HG03571 (cell line): Measurements from ENCODE around the gene BLVRA.
"Not testable (repeated sequence)": the region's sequence is repeated elsewhere in the genome, so short reads cannot be mapped to it uniquely, and the experiment has no call there.

ENCODE experiments used
- ATAC-seq: cut with Tn5 transposase; IDR thresholded peaks from one replicate; pipeline ENCODE4 v1.9.1; 2021; ENCODE audit not compliant: unreplicated experiment

The BLVRA gene

DNA sequence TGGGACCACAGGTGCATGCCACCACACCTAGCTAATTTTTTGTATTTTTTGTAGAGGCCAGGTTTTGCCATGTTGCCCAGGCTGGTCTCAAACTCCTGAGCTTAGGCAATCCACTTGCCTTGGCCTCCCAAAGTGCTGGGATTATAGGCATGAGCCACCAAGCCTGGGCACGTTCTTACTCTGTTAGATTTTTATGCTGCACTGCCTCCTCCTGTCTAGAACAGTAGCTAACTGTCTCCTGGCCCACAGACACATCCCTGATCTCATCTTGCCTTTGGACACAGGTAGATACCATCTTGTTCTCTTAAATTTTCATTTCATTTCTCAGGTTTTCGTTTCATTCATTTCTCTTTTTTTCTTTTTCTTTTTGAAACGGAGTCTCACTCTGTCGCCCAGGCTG, 41.1 kb downstream of the BLVRA start:
- ATAC-seq: no peak

DNA sequence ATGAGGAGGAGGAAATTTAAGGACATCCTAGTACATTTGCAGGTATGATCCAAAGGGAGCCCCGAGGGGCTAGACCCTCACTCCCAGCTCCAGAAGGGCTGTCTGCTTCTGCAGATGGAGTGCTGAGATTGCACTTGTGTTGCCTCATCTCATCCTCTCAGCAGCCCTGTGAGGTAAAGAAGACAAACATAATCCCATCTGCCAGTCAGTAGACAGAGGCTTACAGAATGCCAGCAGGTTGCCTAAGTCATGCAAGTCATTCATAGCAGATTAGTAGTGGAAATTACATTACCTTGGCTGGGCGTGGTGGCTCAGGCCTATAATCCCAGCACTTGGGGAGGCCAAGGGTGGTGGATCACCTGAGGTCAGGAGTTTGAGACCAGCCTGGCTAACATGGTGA, 45.4 kb downstream of the BLVRA start:
- no peak for ATAC-seq

DNA sequence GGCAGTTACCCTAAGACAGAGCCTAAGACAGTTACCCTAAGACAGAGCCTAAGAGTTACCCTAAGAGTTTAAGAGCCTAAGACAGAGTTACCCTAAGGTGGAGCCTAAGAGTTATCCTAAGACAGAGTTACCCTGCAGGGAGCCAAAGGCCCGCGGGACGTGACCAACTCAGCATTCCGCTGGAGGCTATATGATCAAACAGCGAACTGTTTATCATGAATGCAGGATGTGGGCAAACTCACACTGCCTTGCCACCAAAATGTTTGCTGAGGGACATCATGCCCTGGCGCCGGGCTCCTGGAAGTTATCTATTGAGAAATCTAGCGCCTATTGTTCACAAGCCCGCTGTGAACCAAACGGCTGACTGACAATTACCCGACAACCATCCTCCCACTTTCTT, 49.9 kb downstream of the BLVRA start:
- no peak for ATAC-seq

DNA sequence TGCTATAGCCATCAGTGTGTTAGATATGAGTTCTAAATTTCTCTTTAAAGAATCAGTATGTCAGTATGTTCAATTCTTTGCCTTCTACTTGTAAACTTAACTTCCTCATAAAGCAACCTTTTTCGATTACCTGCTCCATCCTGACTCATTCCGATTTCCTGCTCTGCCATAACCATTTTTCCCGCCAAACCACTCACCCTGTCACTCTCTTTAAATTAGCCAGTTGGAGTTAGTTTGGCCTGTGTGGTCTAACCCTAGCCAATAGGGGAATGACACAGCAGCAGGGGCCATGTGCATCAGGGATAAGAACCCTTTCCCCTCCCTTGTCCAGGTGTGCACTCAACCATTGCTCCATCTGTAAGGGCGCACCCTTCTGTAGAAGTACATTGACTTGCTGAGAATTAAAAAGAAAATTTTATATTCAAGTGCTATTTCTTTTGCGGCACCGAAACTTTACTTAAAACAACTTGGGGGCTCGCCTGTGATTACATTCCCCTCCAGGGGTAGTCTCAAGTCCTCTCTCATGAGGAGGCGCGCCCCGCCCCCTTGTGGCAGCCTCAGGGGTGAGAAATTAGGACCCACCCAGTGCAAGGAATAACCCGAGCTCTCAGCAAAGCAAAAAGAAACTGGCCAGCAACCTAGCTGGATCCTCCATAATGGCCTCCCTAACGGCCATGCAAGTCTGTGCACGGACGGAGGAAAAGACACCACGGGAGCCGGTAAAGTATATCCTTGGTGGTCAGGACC, 51.9 kb downstream of the BLVRA start:
- ATAC-seq: not testable (repeated sequence)

DNA sequence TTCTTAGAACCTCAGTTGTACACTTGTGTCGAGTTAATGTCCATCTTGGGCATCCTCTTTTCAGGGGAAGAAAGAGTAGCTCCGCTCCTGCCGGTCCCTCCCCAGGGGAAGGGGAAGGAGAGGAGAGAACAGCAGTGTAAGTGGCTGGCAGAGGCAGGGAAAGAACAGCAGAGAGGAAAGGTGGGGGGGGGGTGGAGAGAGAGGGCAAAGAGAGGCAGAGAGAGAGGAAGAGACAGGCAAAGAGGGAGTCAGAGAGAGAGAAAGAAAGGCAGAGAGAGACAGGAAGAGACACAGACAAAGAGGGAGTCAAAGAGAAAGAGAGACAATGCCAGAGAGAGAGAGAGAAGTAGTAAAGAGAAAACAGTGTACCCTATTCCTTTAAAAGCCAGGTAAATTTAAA, 56.9 kb downstream of the BLVRA start:
- no peak for ATAC-seq

DNA sequence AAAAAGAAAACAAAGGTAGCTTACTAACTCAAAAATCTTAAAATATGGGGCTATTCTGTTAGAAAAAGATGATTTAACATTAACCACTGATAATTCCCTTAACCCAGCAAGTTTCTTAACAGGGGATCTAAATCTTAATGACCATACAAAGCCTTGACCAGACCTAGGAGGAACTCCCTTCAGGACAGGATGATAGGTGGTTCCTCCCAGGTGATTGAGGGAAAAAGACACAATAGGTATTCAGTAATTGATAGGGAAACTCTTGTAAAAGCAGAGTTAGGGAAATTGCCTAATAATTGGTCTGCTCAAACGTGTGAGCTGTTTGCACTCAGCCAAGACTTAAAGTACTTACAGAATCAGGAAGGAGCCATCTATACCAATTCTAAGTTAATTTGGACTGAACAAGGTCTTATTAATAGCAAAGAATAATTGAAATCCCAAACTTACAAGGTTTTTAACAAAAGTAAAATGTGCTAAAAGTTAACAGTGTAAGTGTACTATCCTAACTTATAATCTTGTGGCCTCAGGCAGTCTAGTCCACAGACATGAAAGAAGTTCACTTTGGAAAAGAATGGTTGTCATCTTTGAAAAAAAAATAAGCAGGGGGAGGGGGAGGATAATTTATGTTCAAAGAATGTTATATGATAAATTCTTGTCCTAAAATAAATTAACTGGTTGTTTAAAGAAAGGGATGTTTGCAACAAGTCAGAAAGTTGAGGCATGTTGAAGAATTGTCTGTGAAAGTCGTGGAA, 57.7 kb downstream of the BLVRA start:
- not testable (repeated sequence) for ATAC-seq

DNA sequence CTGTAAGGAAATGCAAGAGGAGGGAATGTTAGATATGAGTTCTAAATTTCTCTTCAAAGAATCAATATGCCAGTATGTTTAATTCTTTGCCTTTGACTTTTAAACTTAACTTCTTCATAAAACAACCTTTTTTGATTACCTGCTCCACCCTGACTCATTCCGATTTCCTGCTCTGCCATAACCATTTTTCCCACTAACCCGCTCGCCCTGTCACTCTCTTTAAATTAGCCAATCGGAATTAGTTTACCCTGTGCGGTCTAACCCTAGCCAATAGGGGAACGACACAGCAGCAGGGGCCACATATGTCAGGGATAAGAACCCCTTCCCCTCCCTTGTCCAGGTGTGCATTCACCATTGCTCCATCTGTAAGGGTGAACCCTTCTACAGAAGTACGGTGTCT, 64.9 kb downstream of the BLVRA start:
- not testable (repeated sequence) for ATAC-seq

DNA sequence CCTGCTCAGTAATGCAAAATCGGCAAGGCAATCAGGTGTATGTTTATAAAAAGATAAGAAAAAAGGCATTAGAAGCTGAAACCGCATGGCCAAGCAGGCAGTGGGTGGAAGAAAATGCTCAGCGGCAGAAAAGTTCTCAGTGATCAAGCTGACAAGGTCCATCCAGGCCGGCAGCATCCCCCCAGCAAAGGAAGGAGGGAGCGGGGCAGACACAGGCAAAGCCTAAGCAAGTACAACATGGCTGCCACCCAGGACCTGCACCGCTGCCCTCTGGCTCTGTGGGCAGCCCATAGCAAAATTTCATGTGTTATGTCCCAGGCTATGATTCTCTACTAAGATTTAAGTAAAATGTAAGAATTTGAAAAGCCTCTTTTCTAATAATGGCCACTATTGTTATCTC, 65.5 kb downstream of the BLVRA start:
- no peak for ATAC-seq

DNA sequence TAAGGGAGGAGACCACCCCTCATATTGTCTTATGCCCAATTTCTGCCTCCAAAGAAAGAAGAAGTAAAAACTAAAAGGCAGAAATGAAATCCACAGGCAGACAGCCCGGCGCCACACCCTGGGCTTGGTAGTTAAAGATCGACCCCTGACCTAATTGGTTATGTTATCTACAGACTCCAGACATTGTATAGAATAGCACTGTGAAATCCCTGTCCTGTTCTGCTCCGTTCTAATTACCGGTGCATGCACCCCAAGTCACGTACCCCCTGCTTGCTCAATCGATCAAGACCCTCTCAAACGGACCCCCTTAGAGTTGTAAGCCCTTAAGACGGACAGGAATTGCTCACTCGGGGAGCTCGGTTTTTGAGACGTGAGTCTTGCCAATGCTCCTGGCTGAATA, 66.0 kb downstream of the BLVRA start:
- not testable (repeated sequence) for ATAC-seq

DNA sequence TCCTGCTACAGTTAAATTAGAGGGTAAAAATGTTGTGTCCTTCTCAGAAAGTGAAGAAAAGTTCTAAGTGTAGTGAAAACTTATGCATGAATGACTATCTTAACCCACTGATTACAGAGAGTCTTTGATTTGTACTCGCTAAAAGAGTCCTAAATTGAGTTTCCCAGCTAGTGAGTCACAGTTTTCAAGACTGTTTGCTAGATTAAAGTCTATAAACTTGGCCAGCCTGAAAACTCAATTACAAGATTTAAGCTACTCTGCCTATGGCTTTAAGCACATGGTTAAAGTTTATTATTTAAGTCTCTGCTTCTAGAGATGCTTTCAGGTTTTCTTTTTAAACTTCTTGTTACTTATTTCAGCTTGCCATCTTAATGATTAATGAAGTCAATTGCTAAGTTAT, 66.5 kb downstream of the BLVRA start:
- no peak for ATAC-seq

DNA sequence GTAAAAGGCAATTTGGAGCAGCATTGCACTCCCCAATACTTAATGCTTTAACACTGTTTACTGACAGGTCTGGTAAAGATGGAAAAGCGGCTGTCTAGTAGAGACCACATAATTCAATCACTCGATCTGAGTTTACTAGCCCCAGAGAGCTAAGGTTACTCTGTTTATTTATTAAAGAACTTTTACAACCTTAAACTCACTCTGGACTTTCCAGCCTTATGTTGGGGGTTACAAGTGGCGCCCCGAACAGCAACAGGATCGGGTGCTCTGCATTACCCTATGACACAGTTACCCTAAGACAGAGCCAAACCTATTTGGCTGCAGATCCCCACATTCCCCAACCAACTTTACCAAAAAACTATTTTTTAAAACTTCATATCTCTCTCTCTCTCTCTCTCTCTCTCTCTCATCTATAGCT, 66.9 kb downstream of the BLVRA start:
- no peak for ATAC-seq

DNA sequence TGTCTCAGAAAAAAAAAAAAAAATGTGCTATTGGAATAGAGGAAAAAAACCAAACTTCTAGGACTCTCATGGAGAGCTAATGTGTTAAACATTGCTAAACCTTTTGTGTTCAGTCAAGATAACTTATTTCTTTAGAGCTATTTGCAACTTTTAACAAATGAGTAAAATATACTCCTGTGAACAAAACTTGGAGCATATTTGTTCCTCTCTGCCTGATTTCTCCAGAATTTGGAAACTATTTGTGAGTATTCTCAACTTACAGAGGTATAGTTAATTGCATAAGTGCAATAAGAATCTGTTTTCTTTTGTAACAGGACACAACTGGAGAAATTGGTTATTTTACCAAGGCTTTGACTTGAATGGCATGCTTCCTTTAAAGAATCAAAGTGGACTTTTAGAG, 72.4 kb downstream of the BLVRA start:
- not testable (repeated sequence) for ATAC-seq

DNA sequence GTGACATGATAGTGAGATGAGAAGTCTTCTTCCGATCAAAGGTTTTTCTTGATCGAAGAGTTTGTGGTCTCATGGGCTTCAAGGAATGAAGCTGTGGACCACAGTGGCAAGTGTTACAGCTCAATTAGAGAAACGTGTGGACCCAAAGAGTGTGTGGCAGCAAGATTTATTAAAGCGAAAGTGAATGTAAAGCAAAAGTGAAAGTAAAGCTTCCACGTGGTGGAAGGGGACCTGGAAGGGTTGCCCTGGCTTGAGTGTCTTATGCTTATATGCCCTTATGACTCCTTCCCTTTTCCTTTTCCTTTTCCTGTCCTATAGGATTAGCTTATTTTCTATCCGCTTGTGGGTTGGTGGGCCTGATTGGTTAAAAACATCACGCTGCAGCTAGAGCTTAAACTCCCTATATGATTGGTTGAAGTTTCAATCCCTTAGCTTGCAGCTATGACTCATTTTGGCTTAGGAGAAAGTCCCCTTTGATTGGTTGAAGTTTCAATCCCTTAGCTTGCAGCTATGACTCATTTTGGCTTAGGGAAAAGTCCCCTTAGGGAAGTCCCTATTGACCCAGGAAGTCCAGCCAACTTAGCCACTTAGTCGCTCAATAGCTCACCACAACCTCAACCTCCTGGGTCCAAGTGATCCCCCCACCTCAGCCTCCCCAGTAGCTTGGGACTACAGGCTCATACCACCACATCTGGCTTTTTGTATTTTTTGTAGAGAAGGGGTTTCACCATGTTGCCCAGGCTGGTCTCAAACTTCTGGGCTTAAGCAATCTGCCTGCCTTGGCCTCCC, 76.2 kb downstream of the BLVRA start:
- no peak for ATAC-seq

DNA sequence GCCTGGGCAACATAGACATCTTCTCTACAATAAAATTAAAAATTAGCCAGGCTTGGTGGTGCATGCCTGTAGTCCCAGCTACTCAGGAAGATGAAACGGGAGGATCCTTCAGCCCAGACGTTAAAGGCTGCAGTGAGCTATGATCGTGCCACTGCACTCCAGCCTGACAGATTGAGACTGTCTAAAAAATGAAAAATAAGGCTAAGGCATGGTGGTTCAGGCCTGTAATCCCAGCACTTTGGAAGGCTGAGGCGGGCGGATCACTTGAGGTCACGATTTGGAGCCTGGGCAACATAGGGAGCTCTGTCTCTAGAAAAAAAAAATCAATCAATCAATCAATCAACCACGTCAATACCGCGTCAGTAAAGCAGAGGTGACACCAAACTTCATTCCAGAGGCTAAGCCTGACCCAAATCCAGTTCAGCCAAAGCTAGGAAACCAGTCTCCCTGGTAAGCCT, 79.8 kb downstream of the BLVRA start:
- no peak for ATAC-seq

DNA sequence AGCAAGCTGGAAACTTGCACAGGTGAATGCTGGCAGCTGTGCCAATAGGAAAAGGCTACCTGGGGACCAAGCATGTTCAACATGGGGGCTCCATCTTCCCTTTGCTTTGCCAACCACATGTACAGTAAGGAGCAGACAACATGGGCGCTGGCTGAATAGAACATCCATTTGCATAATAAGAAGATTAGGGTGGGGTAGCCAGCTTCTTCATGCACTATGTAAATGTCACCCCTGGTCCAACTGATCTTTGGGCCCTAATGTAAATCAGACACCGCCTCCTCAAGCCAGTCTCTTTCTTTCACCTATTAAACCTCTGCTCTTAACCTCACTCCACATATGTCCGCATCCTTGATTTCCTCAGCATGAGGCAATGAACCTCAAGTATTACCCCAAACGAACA, 84.8 kb downstream of the BLVRA start:
- ATAC-seq: no peak

DNA sequence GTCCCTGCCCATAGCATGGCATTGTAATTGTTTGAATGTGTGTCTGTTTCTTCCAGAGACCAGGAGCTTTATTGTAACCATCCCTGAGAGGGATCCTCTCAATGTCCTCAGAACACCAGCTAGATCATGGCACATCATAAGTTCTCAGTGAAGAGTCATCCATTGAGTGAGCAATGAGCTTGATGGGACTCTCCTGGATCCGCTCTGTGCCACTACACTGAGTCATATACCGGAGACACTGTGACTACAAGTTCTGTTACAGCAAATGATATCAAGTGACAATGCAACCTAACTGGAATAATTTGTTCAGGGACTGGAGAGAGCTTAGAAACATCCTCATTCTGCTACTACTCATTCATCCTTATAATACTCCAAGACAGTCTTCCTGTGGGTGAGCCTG, 85.8 kb downstream of the BLVRA start:
- ATAC-seq: no peak

DNA sequence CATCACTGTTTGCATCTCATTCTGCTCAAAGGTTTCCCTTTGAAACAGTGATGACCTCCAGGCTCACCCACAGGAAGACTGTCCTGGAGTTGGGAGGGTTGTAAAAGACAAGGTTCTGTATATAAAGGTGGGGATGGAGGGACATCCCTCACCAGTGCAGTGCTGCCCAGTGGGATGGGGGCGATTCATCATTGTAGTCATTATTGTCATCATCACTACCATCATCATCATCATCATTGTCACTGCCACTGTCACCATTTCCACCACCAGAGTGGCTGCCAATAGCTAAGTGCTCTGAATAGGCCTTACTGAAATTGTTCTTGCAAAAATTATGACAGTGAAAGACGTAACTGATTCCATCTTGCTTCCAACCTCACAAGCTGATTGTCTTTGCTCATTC, 86.2 kb downstream of the BLVRA start:
- no peak for ATAC-seq

DNA sequence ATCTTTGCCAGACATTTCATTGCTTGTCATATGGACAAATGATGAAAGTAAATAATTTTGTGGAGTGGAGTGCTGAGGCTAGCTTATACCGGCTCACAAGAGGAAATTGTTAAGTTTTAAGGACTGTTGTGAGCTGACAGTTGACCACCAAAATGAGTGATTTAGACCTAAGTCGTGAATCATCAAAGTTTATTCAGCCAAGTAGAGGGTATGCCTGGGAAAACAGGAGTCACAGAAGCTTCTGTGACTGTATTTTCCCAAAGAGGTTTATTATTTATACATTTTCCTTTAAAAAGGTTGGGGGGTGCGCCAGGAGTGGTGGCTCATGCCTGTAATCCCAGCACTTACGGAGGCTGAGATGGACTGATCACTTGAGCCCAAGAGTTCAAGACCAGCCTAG, 89.0 kb downstream of the BLVRA start:
- no peak for ATAC-seq

DNA sequence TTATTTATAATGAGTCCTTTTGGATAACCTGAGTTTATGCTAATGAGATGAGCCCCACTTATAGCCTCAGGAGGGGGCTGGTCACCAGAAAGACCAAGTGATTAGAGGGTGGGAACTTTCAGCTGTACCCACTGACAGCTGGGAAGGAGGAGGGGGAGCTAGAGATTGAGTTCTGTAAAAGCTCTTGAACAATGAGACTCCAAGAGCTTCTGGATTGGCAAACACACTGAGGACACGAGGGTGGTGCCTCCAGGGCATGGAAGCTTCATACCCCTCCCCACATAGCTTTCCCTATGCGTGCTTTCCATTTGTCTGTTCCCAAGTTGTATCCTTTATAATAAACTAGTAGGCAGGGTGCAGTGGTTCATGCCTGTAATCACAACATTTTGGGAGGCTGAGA, 90.6 kb downstream of the BLVRA start:
- no peak for ATAC-seq

DNA sequence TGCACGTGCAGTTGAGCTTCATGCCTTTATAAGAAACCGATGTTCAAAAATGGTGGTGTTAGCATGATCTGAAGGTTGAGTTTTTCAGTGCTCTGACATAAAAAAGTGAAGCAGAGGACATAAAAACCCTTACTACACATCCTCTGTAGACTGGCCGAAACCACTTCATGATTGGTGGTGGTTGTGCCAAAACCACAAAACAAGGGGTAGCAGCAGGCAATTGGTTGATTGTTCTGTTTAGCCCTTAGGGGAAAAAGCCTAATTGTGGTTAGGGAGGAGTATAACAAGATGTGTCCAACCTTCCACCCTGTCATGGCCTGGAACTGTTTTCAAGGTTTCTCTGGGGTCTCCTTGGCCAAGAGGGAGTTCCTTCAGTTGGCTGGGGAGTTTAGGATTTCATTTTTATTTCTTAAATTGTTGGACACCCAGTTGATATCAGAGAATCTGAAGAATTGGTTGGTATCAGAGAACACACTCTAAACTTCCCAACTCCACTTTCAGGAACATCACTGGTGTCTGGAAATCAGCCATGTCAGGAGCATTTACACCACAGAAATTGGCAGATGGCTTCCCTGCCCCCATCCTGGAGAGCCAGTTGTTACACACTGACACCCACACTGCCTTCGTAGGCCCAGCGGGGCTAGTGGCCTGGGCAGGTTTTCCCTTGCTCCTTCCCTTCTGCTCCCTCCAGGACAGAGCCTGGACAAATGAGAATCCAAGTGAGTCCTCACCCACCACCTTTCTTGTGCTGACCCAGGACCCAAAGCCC, 92.1 kb downstream of the BLVRA start:
- ATAC-seq: no peak

DNA sequence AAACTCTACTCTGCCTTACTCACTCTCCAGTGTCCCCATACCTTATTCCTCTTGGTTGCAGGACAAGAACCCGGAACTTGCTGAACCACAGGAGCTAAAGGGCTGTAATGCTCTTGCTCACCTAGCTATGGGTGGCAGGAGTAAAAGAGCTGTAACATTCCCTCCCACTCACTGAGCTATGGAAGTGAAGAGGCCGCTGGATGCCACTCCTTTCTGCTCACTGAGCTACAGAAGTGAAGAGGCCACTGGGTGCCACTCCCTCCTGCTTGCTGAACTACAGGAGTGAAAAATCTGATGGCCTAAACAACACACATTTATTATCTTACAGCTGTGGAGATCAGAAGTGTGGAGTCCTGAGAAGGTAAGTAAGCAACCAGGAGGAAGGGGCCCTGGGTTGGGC, 93.3 kb downstream of the BLVRA start:
- ATAC-seq: no peak
